ELF-1 (cell line): ENCODE data around the gene MYO3B.
A peak's percentile ranks its signal among the peaks of the same experiment; 100 is the strongest.
"Not testable (repeated sequence)": the region's sequence is repeated elsewhere in the genome, so short reads cannot be mapped to it uniquely, and the experiment has no call there.

ENCODE experiments used
- DNase-seq: peaks from one replicate; pipeline ENCODE4 v3.0.0-alpha.2; 2016; ENCODE audit warnings: low read depth, low spot score

MYO3B gene

GRCh38 chr2:170503971-170504809 is 326.2 kb downstream of the MYO3B start:
- peak; percentile 34 for DNase-seq

GRCh38 chr2:170504810-170505145 is 326.8 kb downstream of the MYO3B start:
- peak; percentile 85 for DNase-seq

- DNase-seq = peak; percentile 52
These were observed 327.8 kb downstream of the MYO3B start for GRCh38 chr2:170505631-170506275.

GRCh38 chr2:170509452-170510193 is 331.7 kb downstream of the MYO3B start:
- no peak for DNase-seq

- no peak for DNase-seq
These were observed 334.3 kb downstream of the MYO3B start for GRCh38 chr2:170512266-170512665.

- no peak for DNase-seq
These were observed 336.2 kb downstream of the MYO3B start for GRCh38 chr2:170514140-170514539.

GRCh38 chr2:170517538-170517937 is 339.6 kb downstream of the MYO3B start:
- no peak for DNase-seq

- no peak for DNase-seq
These were observed 341.0 kb downstream of the MYO3B start for GRCh38 chr2:170518911-170519310.

- DNase-seq = no peak
These were observed 343.4 kb downstream of the MYO3B start for GRCh38 chr2:170521299-170521698.

- peak; percentile 32 for DNase-seq
These were observed 345.6 kb downstream of the MYO3B start for GRCh38 chr2:170523506-170523905.

- no peak for DNase-seq
These were observed 347.1 kb downstream of the MYO3B start for GRCh38 chr2:170524828-170525565.

GRCh38 chr2:170525566-170525900 is 347.6 kb downstream of the MYO3B start:
- DNase-seq = peak; percentile 79

GRCh38 chr2:170530284-170530745 is 352.4 kb downstream of the MYO3B start:
- DNase-seq = peak; percentile 59

GRCh38 chr2:170530803-170531564 is 353.0 kb downstream of the MYO3B start:
- no peak for DNase-seq

- no peak for DNase-seq
These were observed 353.9 kb downstream of the MYO3B start for GRCh38 chr2:170531876-170532275.

- DNase-seq = no peak
These were observed 355.2 kb downstream of the MYO3B start for GRCh38 chr2:170533156-170533555.

GRCh38 chr2:170535552-170535951 is 357.6 kb downstream of the MYO3B start:
- DNase-seq = no peak

- DNase-seq = no peak
These were observed 366.9 kb downstream of the MYO3B start for GRCh38 chr2:170544817-170545216.

GRCh38 chr2:170548304-170548703 is 370.4 kb downstream of the MYO3B start:
- DNase-seq = no peak

GRCh38 chr2:170550501-170550900 is 372.6 kb downstream of the MYO3B start:
- no peak for DNase-seq

- DNase-seq = not testable (repeated sequence)
These were observed 374.0 kb downstream of the MYO3B start for GRCh38 chr2:170551899-170552298.
